Loucy (cell line): Measurements from ENCODE around the gene FAU.
A peak's percentile ranks its signal among the peaks of the same experiment; 100 is the strongest.

Experiments used
- H2AFZ ChIP-seq: fragments of 200-600 bp; sonication (generic); 2 replicates; pipeline ENCODE4 v1.6.0; 2016; ENCODE audit warnings: antibody characterized with exemption, mild to moderate bottlenecking, low read length, moderate library complexity
- H3F3A ChIP-seq: fragments of 200-600 bp; 2 replicates; pipeline ENCODE4 v1.6.0; 2016; ENCODE audit warnings: antibody characterized with exemption, low read depth, mild to moderate bottlenecking
- H3K27me3 ChIP-seq: fragments of 200-600 bp; sonication (generic); 2 replicates; pipeline ENCODE4 v1.6.1; 2014; ENCODE audit warnings: low read length, mild to moderate bottlenecking; ENCODE audit not compliant: insufficient read depth, poor library complexity, severe bottlenecking
- H3K36me3 ChIP-seq: fragments of 200-600 bp; sonication (generic); 2 replicates; pipeline ENCODE4 v1.6.1; 2016; ENCODE audit warnings: low read length; ENCODE audit not compliant: insufficient read depth
- H3K4me1 ChIP-seq: fragments of 200-600 bp; sonication (generic); 2 replicates; pipeline ENCODE4 v1.5.1; 2014; ENCODE audit warnings: low read length, mild to moderate bottlenecking; ENCODE audit not compliant: insufficient read depth, poor library complexity, severe bottlenecking
- H3K4me2 ChIP-seq: fragments of 200-600 bp; sonication (generic); 2 replicates; pipeline ENCODE4 v1.6.0; 2014; ENCODE audit warnings: antibody characterized with exemption, low read length, low read depth, mild to moderate bottlenecking; ENCODE audit not compliant: poor library complexity, severe bottlenecking
- H3K4me3 ChIP-seq: fragments of 200-600 bp; sonication (generic); 2 replicates; pipeline ENCODE4 v1.5.1; 2014; ENCODE audit warnings: low read length, mild to moderate bottlenecking, mixed read lengths; ENCODE audit not compliant: poor library complexity, severe bottlenecking
- H3K79me2 ChIP-seq: fragments of 200-600 bp; sonication (generic); 2 replicates; pipeline ENCODE4 v1.6.1; 2014; ENCODE audit warnings: low read length; ENCODE audit not compliant: insufficient read depth
- H3K9ac ChIP-seq: fragments of 200-600 bp; sonication (generic); 2 replicates; pipeline ENCODE4 v1.6.0; 2014; ENCODE audit warnings: mild to moderate bottlenecking, low read depth, low read length, moderate library complexity; ENCODE audit not compliant: poor library complexity, severe bottlenecking
- H3K9me2 ChIP-seq: fragments of 200-600 bp; sonication (generic); replicated peaks from 2 replicates; pipeline ENCODE4 v1.6.1; 2016; ENCODE audit warnings: low read depth, low read length, mixed read lengths
- H3K9me3 ChIP-seq: fragments of 200-600 bp; sonication (generic); 2 replicates; pipeline ENCODE4 v1.6.1; 2014; ENCODE audit warnings: mild to moderate bottlenecking, antibody characterized with exemption, low read length, low read depth; ENCODE audit not compliant: insufficient read depth
- H4K20me1 ChIP-seq: fragments of 200-600 bp; sonication (generic); 2 replicates; pipeline ENCODE4 v1.6.0; 2014; ENCODE audit warnings: antibody characterized with exemption, low read length, mild to moderate bottlenecking; ENCODE audit not compliant: insufficient read depth, poor library complexity, severe bottlenecking
- EZH2phosphoT487 ChIP-seq: fragments of 200-600 bp; IDR thresholded peaks from 2 replicates; pipeline ENCODE4 v1.6.1; 2018; ENCODE audit warnings: antibody characterized with exemption, mild to moderate bottlenecking, moderate library complexity, borderline replicate concordance
- TF ChIP-seq, protein P1 (sequence below): fragments of 200-600 bp; sonication (generic); conservative IDR thresholded peaks from 2 replicates; pipeline ENCODE4 v1.5.1; 2014; ENCODE audit warnings: mild to moderate bottlenecking, antibody characterized with exemption, low read length

The FAU gene

DNA sequence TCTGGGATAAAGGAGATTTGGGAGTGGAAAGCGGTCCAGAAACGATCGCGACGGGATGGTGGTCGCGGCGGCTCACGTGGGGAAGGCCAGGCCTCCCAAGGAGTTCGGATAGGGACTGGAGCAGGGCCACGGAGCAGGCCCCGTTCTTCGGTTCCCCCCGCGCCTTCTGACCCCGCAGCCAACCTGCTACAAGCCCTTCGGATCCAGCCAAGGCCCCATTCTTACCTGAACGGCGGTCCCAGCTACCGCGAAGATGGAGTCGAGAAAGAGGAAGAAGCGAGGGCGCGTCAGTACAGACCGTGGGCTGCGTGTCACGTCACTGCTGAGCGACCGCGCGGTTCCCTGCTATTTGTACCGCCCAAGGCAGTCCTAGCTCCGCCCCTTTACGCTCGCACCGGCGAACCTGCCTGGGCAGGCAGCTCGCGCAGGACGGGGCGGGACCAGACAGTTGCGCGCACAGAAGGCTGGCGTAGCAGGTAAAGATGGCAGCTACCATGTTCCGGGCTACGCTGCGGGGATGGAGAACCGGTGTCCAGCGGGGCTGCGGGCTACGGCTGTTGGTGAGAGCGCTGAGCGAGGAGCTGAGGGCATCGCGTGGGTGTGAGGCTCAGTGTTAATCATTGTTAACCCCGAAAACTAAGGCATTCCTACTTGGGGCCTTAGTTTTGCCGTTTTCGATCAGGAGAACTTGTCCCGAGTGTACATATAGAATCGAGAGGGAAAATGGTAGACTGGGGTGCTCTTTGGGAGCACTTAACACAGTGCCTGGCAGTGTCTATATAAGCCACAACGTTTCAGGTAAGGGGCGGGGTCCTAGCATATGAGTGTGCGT, at the start of gene FAU, which contains the start of gene MRPL49:
Gene FAU (minus strand): TSS at position 270 of the 832 bp plus-strand sequence. CDS start 321 bp downstream, outside the sequence.
Gene MRPL49 (plus strand): TSS at position 457 of the 832 bp plus-strand sequence. CDS start 26 bp downstream, at position 483.
- H3K27me3 ChIP-seq = no peaks in the 10 kb centered on the region
- peak within 1 kb of the TSS; percentile 82 for H2AFZ ChIP-seq
- H3K4me3 ChIP-seq = peak within 1 kb of the TSS; percentile 92
- peaks cover 24% of the 10 kb centered on the region for H4K20me1 ChIP-seq
- peaks cover 24% of the 10 kb centered on the region for H3K4me1 ChIP-seq
- no peaks in the 10 kb centered on the region for H3K9me2 ChIP-seq
- peaks cover 4% of the 10 kb centered on the region for H3F3A ChIP-seq
- TF ChIP-seq EZH2phosphoT487 = no peak
- TF ChIP-seq, protein P1, sequence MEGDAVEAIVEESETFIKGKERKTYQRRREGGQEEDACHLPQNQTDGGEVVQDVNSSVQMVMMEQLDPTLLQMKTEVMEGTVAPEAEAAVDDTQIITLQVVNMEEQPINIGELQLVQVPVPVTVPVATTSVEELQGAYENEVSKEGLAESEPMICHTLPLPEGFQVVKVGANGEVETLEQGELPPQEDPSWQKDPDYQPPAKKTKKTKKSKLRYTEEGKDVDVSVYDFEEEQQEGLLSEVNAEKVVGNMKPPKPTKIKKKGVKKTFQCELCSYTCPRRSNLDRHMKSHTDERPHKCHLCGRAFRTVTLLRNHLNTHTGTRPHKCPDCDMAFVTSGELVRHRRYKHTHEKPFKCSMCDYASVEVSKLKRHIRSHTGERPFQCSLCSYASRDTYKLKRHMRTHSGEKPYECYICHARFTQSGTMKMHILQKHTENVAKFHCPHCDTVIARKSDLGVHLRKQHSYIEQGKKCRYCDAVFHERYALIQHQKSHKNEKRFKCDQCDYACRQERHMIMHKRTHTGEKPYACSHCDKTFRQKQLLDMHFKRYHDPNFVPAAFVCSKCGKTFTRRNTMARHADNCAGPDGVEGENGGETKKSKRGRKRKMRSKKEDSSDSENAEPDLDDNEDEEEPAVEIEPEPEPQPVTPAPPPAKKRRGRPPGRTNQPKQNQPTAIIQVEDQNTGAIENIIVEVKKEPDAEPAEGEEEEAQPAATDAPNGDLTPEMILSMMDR = no peak
- peaks cover 65% of the 10 kb centered on the region for H3K79me2 ChIP-seq
- H3K4me2 ChIP-seq = peak within 1 kb of the TSS; percentile 99
- peaks cover 32% of the 10 kb centered on the region; the same call in 1 of the 2 replicates for H3K36me3 ChIP-seq
- peak within 1 kb of the TSS; percentile 96 for H3K9ac ChIP-seq
- no peaks in the 10 kb centered on the region for H3K9me3 ChIP-seq

DNA sequence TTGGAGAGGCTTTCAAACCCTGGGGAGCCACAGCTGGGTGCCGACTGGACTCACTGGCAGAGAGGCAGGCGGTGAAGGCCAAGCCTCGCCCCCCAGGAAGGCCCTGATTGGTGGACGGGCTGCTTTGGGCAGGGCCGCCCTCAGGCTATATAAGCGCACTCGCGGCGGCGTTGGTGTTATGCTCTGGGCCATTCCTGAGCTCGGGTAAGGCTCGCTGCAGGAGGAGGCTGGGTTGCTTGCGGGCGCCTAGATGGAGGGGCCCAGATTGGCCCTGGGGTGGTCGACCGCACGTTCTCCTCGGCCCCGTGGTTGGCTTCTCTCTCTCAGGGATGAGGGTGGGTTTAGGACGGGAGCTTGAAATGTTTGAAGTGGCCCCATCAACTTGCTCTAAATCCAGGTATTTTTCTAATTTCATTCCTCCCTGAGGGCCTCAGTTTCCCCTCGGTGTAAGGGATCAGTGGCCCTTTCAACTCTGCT, 48.2 kb upstream of the FAU start, which contains the start of gene SPDYC:
Gene SPDYC (plus strand): TSS at position 176 of the 477 bp plus-strand sequence. CDS start 1,125 bp downstream, outside the sequence.
- Histone ChIP-seq H3K4me3 (peak within 1 kb of the TSS; percentile 19), H3K27me3 (no peaks in the 10 kb centered on the region), H3K9me3 (no peaks in the 10 kb centered on the region), H4K20me1 (no peaks in the 10 kb centered on the region), H3F3A (no peaks in the 10 kb centered on the region), H3K4me1 (peaks cover 15% of the 10 kb centered on the region), H3K36me3 (no peaks in the 10 kb centered on the region), H3K9ac (peak within 1 kb of the TSS; percentile 55), H3K9me2 (no peaks in the 10 kb centered on the region), H3K79me2 (no peaks in the 10 kb centered on the region), H2AFZ (peak within 1 kb of the TSS; percentile 86), H3K4me2 (peak within 1 kb of the TSS; percentile 9)
- TF ChIP-seq, protein P1 = no peak
- TF ChIP-seq EZH2phosphoT487 = no peak

DNA sequence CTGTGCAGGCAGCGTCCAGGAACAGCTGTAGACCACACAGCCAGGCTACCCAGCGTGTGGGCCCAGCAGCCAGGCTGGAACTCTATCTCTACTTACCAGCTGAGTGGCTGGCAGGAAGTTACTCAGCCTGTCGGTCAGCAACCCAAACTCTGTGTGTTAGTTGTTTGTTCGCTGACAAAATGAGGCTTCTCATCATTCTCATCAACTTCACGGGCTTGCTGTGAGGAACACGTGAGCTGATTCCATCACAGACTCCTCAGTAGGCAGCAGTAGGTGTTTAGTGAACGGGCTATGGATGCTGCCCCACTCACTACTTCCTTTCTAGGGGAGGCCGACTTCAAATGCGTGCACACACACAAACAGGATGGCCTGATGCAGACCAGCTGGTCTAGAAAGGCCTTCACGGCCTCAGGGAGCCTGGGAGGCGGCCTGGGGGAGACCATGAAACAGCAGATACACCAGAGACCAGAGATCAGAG, 47.3 kb upstream of the FAU start:
- no peaks in the 10 kb centered on the region for H4K20me1 ChIP-seq
- peak overlapping the region; percentile 86 for H2AFZ ChIP-seq
- H3K9ac ChIP-seq = peak overlapping the region; percentile 55
- no peaks in the 10 kb centered on the region for H3K9me2 ChIP-seq
- peak overlapping the region; percentile 19 for H3K4me3 ChIP-seq
- TF ChIP-seq, protein P1 = no peak
- no peak for TF ChIP-seq EZH2phosphoT487
- H3K9me3 ChIP-seq = no peaks in the 10 kb centered on the region
- no peaks in the 10 kb centered on the region for H3K27me3 ChIP-seq
- H3K36me3 ChIP-seq = no peaks in the 10 kb centered on the region
- peak overlapping the region; percentile 9 for H3K4me2 ChIP-seq
- H3K4me1 ChIP-seq = peaks cover 15% of the 10 kb centered on the region
- no peaks in the 10 kb centered on the region for H3F3A ChIP-seq
- no peaks in the 10 kb centered on the region for H3K79me2 ChIP-seq
